HG03565 (cell line): ENCODE data around the gene HNRNPUL2.

Source experiments
- ATAC-seq: cut with Tn5 transposase; IDR thresholded peaks from one replicate; pipeline ENCODE4 v1.9.1; 2021; ENCODE audit warnings: mild to moderate bottlenecking, moderate library complexity; ENCODE audit not compliant: unreplicated experiment

The HNRNPUL2 gene

DNA sequence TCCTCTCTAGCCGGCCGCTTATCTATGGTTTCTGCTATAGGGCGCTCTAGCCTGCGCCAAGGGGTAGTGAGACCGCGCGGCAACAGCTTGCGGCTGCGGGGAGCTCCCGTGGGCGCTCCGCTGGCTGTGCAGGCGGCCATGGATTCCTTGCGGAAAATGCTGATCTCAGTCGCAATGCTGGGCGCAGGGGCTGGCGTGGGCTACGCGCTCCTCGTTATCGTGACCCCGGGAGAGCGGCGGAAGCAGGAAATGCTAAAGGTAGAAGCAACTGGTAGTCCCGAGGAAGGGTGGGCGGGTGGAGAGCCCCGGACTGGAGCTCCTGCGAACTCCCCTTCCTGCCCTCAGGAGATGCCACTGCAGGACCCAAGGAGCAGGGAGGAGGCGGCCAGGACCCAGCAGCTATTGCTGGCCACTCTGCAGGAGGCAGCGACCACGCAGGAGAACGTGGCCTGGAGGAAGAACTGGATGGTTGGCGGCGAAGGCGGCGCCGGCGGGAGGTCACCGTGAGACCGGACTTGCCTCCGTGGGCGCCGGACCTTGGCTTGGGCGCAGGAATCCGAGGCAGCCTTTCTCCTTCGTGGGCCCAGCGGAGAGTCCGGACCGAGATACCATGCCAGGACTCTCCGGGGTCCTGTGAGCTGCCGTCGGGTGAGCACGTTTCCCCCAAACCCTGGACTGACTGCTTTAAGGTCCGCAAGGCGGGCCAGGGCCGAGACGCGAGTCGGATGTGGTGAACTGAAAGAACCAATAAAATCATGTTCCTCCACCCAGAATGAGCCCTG lies 55.5 kb downstream of the HNRNPUL2 start, which contains the start of the genes LBHD1 and UQCC3:
LBHD1 (minus strand) TSS at position 660 of the 782 bp plus-strand sequence. CDS start 2,236 bp downstream, outside the sequence.
UQCC3 (plus strand) TSS at position 66 of the 782 bp plus-strand sequence; CDS start at position 139, 73 bp downstream.
- ATAC-seq, result no peak

DNA sequence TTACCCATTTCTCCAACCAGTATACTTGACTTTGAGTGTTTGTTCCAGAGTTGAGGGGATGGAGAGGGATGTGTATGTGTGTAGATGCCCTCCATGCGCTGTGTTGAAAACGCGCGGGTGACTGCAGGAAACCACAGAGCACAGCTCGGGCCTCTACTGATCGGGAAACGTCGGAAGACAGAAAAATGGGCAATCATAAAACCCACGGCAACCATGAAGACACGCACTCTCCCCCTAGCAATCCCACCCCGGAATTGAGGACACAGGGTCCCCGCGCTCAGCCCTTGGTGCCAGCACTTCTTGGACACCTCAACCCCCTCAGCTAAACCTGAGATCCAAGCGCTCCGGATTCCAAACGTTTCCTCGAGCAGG lies 56.0 kb downstream of the HNRNPUL2 start:
- ATAC-seq, result no peak

DNA sequence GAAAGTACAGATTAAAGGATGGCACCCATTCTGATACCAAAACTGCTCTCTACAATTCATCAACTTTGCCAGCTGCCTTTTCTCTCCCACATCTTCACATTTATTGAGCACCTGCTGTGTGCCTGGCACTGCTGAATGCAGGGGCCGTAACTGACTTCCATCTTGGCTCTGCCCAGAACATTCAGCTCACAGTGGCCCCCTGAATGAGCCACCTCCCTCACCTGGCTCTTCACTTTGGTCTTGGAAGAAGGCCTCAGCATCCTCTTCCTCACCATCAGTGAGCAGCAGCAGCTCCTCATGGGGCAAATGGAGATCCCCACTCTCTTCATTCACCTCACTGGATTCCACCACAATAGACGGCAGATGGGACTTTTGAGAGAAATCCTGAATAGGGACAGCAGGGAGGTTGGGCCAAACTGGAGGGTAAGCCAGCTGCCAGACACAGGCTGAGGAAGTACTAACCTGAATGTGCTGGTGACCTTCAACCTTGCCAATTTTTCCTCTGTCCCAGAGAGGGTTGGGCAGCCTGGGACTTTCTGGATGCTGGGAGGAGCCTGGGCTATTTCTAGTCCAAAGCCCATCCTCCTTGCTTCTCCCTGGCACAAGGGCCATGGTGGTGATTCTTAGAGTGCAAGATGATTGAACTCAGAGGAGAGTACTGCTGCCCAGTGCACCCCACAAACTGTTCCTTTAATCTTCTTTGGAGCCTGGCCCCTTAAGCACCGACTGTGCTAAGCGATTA lies 57.7 kb downstream of the HNRNPUL2 start:
- ATAC-seq, result no peak

DNA sequence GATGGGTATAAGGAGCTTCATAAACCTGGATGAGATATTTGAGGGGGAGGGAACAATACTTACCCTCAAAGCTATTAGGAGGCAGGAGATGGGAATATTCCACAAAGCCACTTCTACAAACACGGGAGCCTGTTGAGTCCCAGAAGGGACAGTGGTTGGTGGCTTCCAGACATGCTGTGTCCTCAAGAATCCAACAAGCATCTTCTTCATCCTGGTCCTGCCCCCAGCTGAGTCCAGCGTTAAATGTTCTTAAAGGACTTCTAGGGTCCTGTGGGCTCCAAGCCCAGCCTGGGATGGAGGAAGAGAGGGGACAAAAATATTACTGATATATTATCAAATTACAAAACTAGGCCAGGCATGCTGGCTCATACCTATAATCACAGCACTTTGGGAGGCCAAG lies 59.8 kb downstream of the HNRNPUL2 start:
- ATAC-seq, result no peak

DNA sequence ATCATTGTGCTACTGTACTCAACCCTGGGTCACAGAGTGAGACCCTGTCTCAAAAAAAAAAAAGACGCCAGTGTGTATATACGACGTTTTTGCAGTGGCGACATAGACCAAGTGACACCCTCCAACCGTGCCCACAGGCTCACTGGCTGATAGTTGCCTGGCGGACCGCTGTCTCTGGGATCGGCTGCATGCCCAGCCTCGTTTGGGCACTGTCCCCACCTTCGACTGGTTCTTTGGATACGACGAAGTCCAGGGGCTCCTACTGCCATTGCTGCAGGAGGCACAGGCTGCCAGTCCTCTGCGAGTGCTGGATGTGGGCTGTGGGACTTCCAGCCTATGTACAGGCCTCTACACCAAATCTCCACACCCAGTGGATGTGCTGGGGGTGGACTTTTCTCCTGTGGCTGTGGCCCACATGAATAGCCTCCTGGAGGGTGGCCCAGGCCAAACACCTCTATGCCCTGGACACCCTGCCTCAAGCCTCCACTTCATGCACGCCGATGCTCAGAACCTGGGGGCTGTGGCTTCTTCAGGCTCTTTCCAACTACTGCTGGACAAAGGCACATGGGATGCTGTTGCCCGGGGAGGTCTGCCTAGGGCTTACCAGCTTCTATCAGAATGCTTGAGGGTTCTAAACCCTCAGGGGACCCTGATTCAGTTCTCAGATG lies 60.9 kb downstream of the HNRNPUL2 start:
- ATAC-seq, result no peak

DNA sequence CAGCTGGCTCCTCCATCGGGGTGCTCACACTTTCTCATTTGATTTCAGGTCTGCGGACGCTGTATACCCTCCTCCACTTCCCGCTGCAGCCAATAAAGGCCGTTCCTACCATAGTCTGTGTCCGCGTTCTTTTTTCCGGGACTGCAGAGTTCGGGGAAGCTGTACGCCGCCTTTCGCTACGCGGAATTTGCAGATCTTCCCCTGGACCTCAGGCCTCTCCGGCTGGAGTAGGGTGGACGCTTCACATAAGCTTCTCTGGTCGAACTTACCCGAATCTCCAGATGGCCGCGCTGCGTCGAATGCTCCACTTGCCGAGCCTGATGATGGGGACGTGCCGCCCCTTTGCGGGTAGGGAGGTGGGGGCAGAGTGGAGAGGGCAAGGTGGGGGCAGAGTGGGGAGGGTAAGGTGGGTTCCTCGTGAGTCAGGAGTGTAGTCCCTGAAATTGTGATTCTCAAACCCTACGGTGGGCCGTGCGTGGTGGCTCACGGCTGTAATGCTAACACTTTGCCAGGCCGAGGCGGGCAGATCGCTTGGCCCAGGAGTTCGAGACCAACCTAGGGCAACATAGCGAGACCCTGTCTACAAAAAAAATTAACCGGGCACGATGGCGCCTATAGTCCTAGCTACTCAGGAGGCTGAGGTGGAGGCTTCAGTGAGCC lies 61.5 kb downstream of the HNRNPUL2 start:
- no peak for ATAC-seq

DNA sequence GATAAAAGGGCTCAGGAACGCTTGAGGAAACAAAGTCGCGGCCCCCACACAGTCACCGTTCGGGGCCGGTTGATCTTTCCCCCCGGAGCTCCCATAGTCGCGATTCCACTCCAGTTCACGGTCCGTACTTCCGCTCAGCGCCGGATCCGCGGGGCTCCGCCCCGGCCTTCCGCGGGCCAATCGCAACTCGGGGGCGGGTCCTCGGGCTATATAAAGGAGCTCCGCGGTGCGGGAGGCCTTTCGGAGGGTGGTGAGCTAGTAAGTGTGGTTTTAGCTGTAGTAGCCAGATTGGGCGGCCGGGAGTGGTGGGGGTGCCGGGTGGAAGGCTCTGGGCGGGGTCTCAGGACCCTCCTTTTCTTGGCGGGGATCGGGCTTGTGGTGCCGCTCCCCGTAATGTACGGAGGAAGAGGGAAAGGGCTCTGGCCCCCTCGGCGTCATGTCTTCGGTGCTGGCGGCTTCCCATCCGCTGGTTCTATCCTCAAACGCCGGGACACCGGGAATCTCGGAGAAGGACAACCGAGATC lies 62.1 kb downstream of the HNRNPUL2 start, which contains the start of the genes C11orf98 and CSKMT:
C11orf98 (minus strand) TSS at position 136 of the 524 bp plus-strand sequence; CDS start at position 95, 41 bp downstream.
CSKMT (plus strand) TSS at position 238 of the 524 bp plus-strand sequence. CDS start 568 bp downstream, outside the sequence.
- ATAC-seq, result peak; percentile 66

DNA sequence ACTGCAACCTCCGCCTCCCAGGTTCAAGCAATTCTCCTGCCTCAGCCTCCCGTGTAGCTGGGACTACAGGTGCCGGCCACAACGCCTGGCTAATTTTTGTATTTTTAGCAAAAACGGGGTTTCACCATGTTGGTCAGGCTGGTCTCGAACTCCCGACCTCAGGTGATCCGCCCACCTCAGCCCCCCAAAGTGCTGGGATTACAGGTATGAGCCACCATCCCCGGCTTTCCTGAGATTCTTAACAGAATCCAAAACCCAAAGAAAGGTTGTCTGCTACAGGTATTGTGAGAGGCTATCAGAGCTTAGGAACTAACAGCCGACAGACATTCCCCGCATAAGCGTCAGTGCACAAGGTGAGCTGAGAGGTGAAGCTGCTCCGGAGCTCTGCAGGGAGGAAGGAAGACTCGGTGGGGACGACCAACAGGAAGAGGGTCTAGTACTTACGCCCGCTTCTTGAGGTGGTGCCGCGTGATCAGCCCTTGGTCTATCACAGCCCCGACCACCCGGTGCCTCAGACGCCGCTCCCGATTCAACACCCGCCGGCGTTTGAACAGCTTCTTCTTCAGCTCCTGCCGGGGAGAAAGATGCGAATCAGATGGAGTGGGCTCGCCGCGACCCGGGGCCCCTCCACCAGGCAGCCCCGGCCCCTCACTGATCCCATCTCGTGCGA lies 62.7 kb downstream of the HNRNPUL2 start:
- peak; percentile 14 for ATAC-seq
